Small intestine (tissue), 7 donors: ENCODE measurements around the gene PPFIA2. TPM values are rescaled to one million over a fixed set of nuclear protein-coding genes. Genes with fewer than 3 reads are reported as not detected.

Experiments used
- DNase-seq, 2 donors: peaks; one replicate each; pipeline versions ENCODE4 v3.0.0 to v3.0.0-alpha.2; 2013
- FAIRE-seq: peaks from 2 replicates; lab custom pipeline; 2012; peaks lifted over from hg19 to GRCh38; lab: Jason Lieb, UNC
- H3K27ac ChIP-seq, 3 donors: one replicate each; pipeline ENCODE4 v1.5.1; 2013; ENCODE audit warnings: low read length in 2 of 3, mild to moderate bottlenecking in 2 of 3, control low read depth in 1 of 3, inconsistent platforms in 1 of 3, low read depth in 1 of 3, moderate library complexity in 1 of 3
- H3K27me3 ChIP-seq, 3 donors: one replicate each; pipeline ENCODE4 v1.6.1; 2013; ENCODE audit warnings: low read length in 3 of 3, inconsistent platforms in 1 of 3; ENCODE audit not compliant: control insufficient read depth in 3 of 3, insufficient read depth in 3 of 3
- H3K36me3 ChIP-seq, 3 donors: one replicate each; pipeline ENCODE4 v1.6.1; 2013; ENCODE audit warnings: low read length in 3 of 3, inconsistent platforms in 1 of 3, low read depth in 1 of 3, mild to moderate bottlenecking in 1 of 3, moderate library complexity in 1 of 3; ENCODE audit not compliant: control insufficient read depth in 3 of 3, insufficient read depth in 2 of 3
- H3K4me1 ChIP-seq, 3 donors: one replicate each; pipeline ENCODE4 v1.6.1; 2013; ENCODE audit warnings: low read length in 2 of 3, inconsistent platforms in 1 of 3, low read depth in 1 of 3, mild to moderate bottlenecking in 1 of 3, moderate library complexity in 1 of 3; ENCODE audit not compliant: control insufficient read depth in 3 of 3, insufficient read depth in 2 of 3
- H3K4me3 ChIP-seq, 3 donors: one replicate each; pipeline ENCODE4 v1.5.1; 2013; ENCODE audit warnings: low read length in 3 of 3, control low read depth in 1 of 3, inconsistent platforms in 1 of 3, low read depth in 1 of 3, mild to moderate bottlenecking in 1 of 3, moderate library complexity in 1 of 3
- H3K9me3 ChIP-seq, 2 donors: one replicate each; pipeline ENCODE4 v1.6.1; 2013; ENCODE audit warnings: low read depth in 1 of 2, low read length in 1 of 2; ENCODE audit not compliant: control insufficient read depth in 2 of 2, insufficient read depth in 1 of 2
- WGBS, 3 donors: extraction: QIAGEN DNeasy Blood & Tissue Kit; methylation state at CpG; one replicate each; pipeline ENCODE4 v1.1.7; 2013; 5-methylcytosine and 5-hydroxymethylcytosine counted together
- polyA plus RNA-seq, 4 donors: library from polyadenylated mRNA; stranded (reverse) in 3 of 4; unstranded in 1 of 4; fragments of 200-250 nt in 3 of 4; fragments of 120-200 nt in 1 of 4; gene quantifications; one replicate each; pipeline versions ENCODE4 v1.2.1 to v1.2.3, GENCODE V29; 2013
- donor health status: healthy with polysubstance abuse.
- donor health status: control.
- donor health status: control.
- donor health status: Bipolar disorder and iron deficiency.
- donor health status: healthy.

PPFIA2 gene
- polyA plus RNA-seq, 4 donors = 0.55 to 2.6 TPM; not detected in 2

GRCh38 chr12:81370456-81370855 is 388.7 kb downstream of the PPFIA2 start:
- Histone ChIP-seq H3K27me3 (no peaks in the 10 kb centered on the region), H3K4me1 (no peaks in the 10 kb centered on the region), H3K36me3 (no peaks in the 10 kb centered on the region), H3K4me3 (no peak overlapping the region), H3K9me3 (no peaks in the 10 kb centered on the region), H3K27ac (no peak overlapping the region)
- WGBS, 3 donors = 26 to 60% (median 42%) methylated on average over 1 of the region's 1 CpG
- FAIRE-seq (no peak), DNase-seq (no peak)

GRCh38 chr12:81369175-81369574 is 390.0 kb downstream of the PPFIA2 start:
- Histone ChIP-seq H3K36me3 (no peaks in the 10 kb centered on the region), H3K27ac (no peak overlapping the region), H3K4me1 (no peaks in the 10 kb centered on the region), H3K9me3 (no peaks in the 10 kb centered on the region), H3K27me3 (no peaks in the 10 kb centered on the region), H3K4me3 (no peak overlapping the region)
- DNase-seq (no peak), FAIRE-seq (no peak)

GRCh38 chr12:81365284-81365683 is 393.9 kb downstream of the PPFIA2 start:
- 41 to 54% (median 46%) methylated on average over 2 of the region's 2 CpGs for WGBS, 3 donors
- no peak for FAIRE-seq

GRCh38 chr12:81360916-81361315 is 398.2 kb downstream of the PPFIA2 start:
- H3K4me3 ChIP-seq = no peak overlapping the region
- H3K4me1 ChIP-seq = no peaks in the 10 kb centered on the region
- FAIRE-seq = no peak
- H3K27ac ChIP-seq = no peak overlapping the region
- no peaks in the 10 kb centered on the region for H3K36me3 ChIP-seq
- no peak for DNase-seq
- H3K9me3 ChIP-seq = no peaks in the 10 kb centered on the region
- no peaks in the 10 kb centered on the region for H3K27me3 ChIP-seq

More at GRCh38 chr12:81365284-81365683, 393.9 kb downstream of the PPFIA2 start:
- no peaks in the 10 kb centered on the region for H3K36me3 ChIP-seq
- no peak overlapping the region for H3K4me3 ChIP-seq
- H3K9me3 ChIP-seq = no peaks in the 10 kb centered on the region
- DNase-seq = no peak
- H3K27ac ChIP-seq = no peak overlapping the region
- no peaks in the 10 kb centered on the region for H3K4me1 ChIP-seq
- no peaks in the 10 kb centered on the region for H3K27me3 ChIP-seq

- no peak for FAIRE-seq
- Histone ChIP-seq H3K9me3 (no peaks in the 10 kb centered on the region), H3K36me3 (no peaks in the 10 kb centered on the region), H3K27me3 (no peaks in the 10 kb centered on the region), H3K4me1 (no peaks in the 10 kb centered on the region), H3K4me3 (no peak overlapping the region), H3K27ac (no peak overlapping the region)
- DNase-seq = no peak
These were observed 399.4 kb downstream of the PPFIA2 start for GRCh38 chr12:81359736-81360135.

GRCh38 chr12:81354327-81354932 is 404.7 kb downstream of the PPFIA2 start:
- DNase-seq (no peak), FAIRE-seq (no peak)
- WGBS, 3 donors = 60 to 80% (median 71%) methylated on average over 5 of the region's 5 CpGs
- Histone ChIP-seq H3K27me3 (no peaks in the 10 kb centered on the region), H3K9me3 (no peaks in the 10 kb centered on the region), H3K36me3 (no peaks in the 10 kb centered on the region), H3K27ac (no peak overlapping the region), H3K4me3 (no peak overlapping the region), H3K4me1 (no peaks in the 10 kb centered on the region)

GRCh38 chr12:81350309-81350708 is 408.8 kb downstream of the PPFIA2 start:
- 61 to 64% (median 64%) methylated on average over 2 of the region's 2 CpGs for WGBS, 3 donors
- no peaks in the 10 kb centered on the region for H3K27me3 ChIP-seq
- DNase-seq (no peak), FAIRE-seq (no peak)
- no peaks in the 10 kb centered on the region for H3K36me3 ChIP-seq
- H3K27ac ChIP-seq = no peak overlapping the region
- H3K4me3 ChIP-seq = no peak overlapping the region
- no peaks in the 10 kb centered on the region for H3K9me3 ChIP-seq
- H3K4me1 ChIP-seq = no peaks in the 10 kb centered on the region

GRCh38 chr12:81347404-81347803 is 411.7 kb downstream of the PPFIA2 start:
- Histone ChIP-seq H3K4me3 (no peak overlapping the region), H3K36me3 (no peaks in the 10 kb centered on the region), H3K27ac (no peak overlapping the region), H3K4me1 (no peaks in the 10 kb centered on the region), H3K27me3 (no peaks in the 10 kb centered on the region), H3K9me3 (no peaks in the 10 kb centered on the region)
- FAIRE-seq (no peak), DNase-seq (no peak)
- 74 to 86% (median 80%) methylated on average over 5 of the region's 5 CpGs for WGBS, 3 donors

- 60 to 68% (median 62%) methylated on average over 5 of the region's 5 CpGs for WGBS, 3 donors
These were observed 418.2 kb downstream of the PPFIA2 start for GRCh38 chr12:81340910-81341309.

More at GRCh38 chr12:81340910-81341309, 418.2 kb downstream of the PPFIA2 start:
- H3K36me3 ChIP-seq = no peaks in the 10 kb centered on the region
- no peak overlapping the region for H3K4me3 ChIP-seq
- H3K27me3 ChIP-seq = no peaks in the 10 kb centered on the region
- no peaks in the 10 kb centered on the region for H3K4me1 ChIP-seq
- no peak overlapping the region for H3K27ac ChIP-seq
- no peak for FAIRE-seq
- DNase-seq = no peak
- H3K9me3 ChIP-seq = no peaks in the 10 kb centered on the region
